GM12878 (cell line): Measurements from ENCODE around the gene PSMD12. TPM values are rescaled to one million over a fixed set of nuclear protein-coding genes. Genes with fewer than 3 reads are reported as not detected.

ENCODE experiments used
- SUPT20H ChIP-seq: IDR thresholded peaks from 2 replicates; pipeline ENCODE4 v1.6.1; 2011; ENCODE audit warnings: low read depth, mild to moderate bottlenecking, low read length, moderate library complexity, borderline replicate concordance; ENCODE audit not compliant: control insufficient read depth
- ZNF274 ChIP-seq: IDR thresholded peaks from one replicate; pipeline ENCODE4 v1.8.0; 2011; ENCODE audit not compliant: insufficient read length, insufficient read depth
- polyA plus RNA-seq, 11 experiments: library from polyadenylated mRNA; depleted of rRNA in 4 of 11; unstranded in 6 of 11; stranded (reverse) in 5 of 11; fragments of >200 nt; fragmentation: Nextera tagmentation in 4 of 11; fragmentation: Illumina TruSeq in 1 of 11; extraction: Ambion mirVana in 4 of 11; extraction: Trizol in 1 of 11; gene quantifications; 1 replicate in 1 of 11; 2 replicates in 10 of 11; pipeline versions ENCODE4 v1.2.1 to v1.2.3, GENCODE V29; 2011 to 2016; ENCODE audit warnings: inconsistent platforms in 2 of 11, missing spikeins in 2 of 11, low read depth in 1 of 11
- total RNA-seq, 4 experiments: library from RNA; depleted of rRNA in 3 of 4; stranded (reverse); fragments of >200 nt in 3 of 4; fragmentation: Illumina TruSeq in 1 of 4; extraction: Trizol in 1 of 4; gene quantifications; 2 replicates each; pipeline versions ENCODE4 v1.2.1 to v1.2.3, GENCODE V29; 2013 to 2021
- TF ChIP-seq, protein P1 (sequence below): fragments of 450-650 bp; IDR thresholded peaks from 2 replicates; pipeline ENCODE4 v1.6.1; 2017; ENCODE audit warnings: mild to moderate bottlenecking, moderate library complexity
- TF ChIP-seq, protein P2 (sequence below): fragments of 450-650 bp; IDR thresholded peaks from 2 replicates; pipeline ENCODE4 v1.6.1; 2017; ENCODE audit warnings: mild to moderate bottlenecking
- TF ChIP-seq, protein P3 (sequence below): fragments of 150-350 bp; IDR thresholded peaks from 2 replicates; pipeline ENCODE4 v1.6.1; 2014; ENCODE audit warnings: mild to moderate bottlenecking, low read depth, low read length

PSMD12 gene
- total and polyA plus RNA-seq, 10 of the 15 experiments (the other 5 are each of a cell fraction or from before 2014, with no cell fraction given), result 19.8 to 149 (median 47.5) TPM

DNA sequence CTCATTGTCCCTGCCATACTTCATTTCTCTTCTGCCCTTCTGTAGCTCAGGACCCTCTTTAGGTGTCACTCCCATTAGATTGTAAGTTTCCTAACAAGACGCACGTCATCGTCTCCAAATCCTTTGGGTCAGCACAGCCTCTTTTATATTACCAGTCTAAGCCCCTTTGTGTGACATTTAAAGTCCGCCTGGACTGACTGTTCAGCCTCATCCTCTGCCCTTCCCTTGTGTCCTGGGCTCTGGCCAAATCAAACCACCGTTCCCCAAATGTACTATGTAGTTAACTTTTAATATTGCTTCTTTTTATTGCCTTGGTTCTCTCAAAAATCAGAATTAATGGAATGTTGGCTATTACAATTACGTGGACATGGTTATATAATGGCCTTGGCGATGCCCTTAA, 48.9 kb upstream of the PSMD12 start (continued):
- TF ChIP-seq, protein P1, sequence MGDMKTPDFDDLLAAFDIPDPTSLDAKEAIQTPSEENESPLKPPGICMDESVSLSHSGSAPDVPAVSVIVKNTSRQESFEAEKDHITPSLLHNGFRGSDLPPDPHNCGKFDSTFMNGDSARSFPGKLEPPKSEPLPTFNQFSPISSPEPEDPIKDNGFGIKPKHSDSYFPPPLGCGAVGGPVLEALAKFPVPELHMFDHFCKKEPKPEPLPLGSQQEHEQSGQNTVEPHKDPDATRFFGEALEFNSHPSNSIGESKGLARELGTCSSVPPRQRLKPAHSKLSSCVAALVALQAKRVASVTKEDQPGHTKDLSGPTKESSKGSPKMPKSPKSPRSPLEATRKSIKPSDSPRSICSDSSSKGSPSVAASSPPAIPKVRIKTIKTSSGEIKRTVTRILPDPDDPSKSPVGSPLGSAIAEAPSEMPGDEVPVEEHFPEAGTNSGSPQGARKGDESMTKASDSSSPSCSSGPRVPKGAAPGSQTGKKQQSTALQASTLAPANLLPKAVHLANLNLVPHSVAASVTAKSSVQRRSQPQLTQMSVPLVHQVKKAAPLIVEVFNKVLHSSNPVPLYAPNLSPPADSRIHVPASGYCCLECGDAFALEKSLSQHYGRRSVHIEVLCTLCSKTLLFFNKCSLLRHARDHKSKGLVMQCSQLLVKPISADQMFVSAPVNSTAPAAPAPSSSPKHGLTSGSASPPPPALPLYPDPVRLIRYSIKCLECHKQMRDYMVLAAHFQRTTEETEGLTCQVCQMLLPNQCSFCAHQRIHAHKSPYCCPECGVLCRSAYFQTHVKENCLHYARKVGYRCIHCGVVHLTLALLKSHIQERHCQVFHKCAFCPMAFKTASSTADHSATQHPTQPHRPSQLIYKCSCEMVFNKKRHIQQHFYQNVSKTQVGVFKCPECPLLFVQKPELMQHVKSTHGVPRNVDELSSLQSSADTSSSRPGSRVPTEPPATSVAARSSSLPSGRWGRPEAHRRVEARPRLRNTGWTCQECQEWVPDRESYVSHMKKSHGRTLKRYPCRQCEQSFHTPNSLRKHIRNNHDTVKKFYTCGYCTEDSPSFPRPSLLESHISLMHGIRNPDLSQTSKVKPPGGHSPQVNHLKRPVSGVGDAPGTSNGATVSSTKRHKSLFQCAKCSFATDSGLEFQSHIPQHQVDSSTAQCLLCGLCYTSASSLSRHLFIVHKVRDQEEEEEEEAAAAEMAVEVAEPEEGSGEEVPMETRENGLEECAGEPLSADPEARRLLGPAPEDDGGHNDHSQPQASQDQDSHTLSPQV, result no peak
- no peak for TF ChIP-seq ZNF274
- TF ChIP-seq, protein P2, sequence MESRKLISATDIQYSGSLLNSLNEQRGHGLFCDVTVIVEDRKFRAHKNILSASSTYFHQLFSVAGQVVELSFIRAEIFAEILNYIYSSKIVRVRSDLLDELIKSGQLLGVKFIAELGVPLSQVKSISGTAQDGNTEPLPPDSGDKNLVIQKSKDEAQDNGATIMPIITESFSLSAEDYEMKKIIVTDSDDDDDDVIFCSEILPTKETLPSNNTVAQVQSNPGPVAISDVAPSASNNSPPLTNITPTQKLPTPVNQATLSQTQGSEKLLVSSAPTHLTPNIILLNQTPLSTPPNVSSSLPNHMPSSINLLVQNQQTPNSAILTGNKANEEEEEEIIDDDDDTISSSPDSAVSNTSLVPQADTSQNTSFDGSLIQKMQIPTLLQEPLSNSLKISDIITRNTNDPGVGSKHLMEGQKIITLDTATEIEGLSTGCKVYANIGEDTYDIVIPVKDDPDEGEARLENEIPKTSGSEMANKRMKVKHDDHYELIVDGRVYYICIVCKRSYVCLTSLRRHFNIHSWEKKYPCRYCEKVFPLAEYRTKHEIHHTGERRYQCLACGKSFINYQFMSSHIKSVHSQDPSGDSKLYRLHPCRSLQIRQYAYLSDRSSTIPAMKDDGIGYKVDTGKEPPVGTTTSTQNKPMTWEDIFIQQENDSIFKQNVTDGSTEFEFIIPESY, result no peak
- TF ChIP-seq SUPT20H, result no peak
- TF ChIP-seq, protein P3, sequence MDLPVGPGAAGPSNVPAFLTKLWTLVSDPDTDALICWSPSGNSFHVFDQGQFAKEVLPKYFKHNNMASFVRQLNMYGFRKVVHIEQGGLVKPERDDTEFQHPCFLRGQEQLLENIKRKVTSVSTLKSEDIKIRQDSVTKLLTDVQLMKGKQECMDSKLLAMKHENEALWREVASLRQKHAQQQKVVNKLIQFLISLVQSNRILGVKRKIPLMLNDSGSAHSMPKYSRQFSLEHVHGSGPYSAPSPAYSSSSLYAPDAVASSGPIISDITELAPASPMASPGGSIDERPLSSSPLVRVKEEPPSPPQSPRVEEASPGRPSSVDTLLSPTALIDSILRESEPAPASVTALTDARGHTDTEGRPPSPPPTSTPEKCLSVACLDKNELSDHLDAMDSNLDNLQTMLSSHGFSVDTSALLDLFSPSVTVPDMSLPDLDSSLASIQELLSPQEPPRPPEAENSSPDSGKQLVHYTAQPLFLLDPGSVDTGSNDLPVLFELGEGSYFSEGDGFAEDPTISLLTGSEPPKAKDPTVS, result no peak
